CD4-positive, alpha-beta T cell (primary cell): ENCODE results near the gene ZDHHC3. TPM values are rescaled to one million over a fixed set of nuclear protein-coding genes. Genes with fewer than 3 reads are reported as not detected.

Experiments
- ATAC-seq: fragments of 200-7000 bp; cut with Tn5 transposase; one replicate; pipeline ENCODE4 v1.10.0; 2022; ENCODE audit warnings: mild to moderate bottlenecking; ENCODE audit not compliant: poor library complexity
- CTCF ChIA-PET: fragments of 350-600 bp; sonication (Branson Sonifier 250); formaldehyde crosslinking; loops from one replicate; lab custom pipeline; 2021; ENCODE audit warnings: antibody characterized with exemption, inconsistent platforms; lab: Charles Lee
- POLR2A ChIA-PET: fragments of 350-600 bp; sonication (Branson Sonifier 250); formaldehyde crosslinking; loops from one replicate; lab custom pipeline; 2021; ENCODE audit warnings: antibody characterized with exemption, inconsistent platforms; lab: Charles Lee
- DNase-seq, 14 experiments: peaks; one replicate each; pipeline ENCODE4 v3.0.0-alpha.2; 2013 to 2020; ENCODE audit warnings: mixed read lengths in 2 of 14
- H3K27ac ChIP-seq, 2 donors: one replicate each; pipeline versions ENCODE4 v1.5.1 to v1.7.0; 2013; ENCODE audit warnings: low read length in 2 of 2, low read depth in 1 of 2, mild to moderate bottlenecking in 1 of 2
- H3K27me3 ChIP-seq, 2 experiments: 1 replicate in 1 of 2; 2 replicates in 1 of 2; pipeline versions ENCODE4 v1.6.1 to v1.7.0; 2013; ENCODE audit warnings: low read length in 2 of 2, control low read depth in 1 of 2, mild to moderate bottlenecking in 1 of 2, moderate library complexity in 1 of 2; ENCODE audit not compliant: insufficient read depth in 2 of 2, control insufficient read depth in 1 of 2
- H3K36me3 ChIP-seq: one replicate; pipeline ENCODE4 v1.6.1; 2013; ENCODE audit warnings: low read length, control low read depth; ENCODE audit not compliant: insufficient read depth
- H3K4me1 ChIP-seq: one replicate; pipeline ENCODE4 v1.6.1; 2013; ENCODE audit warnings: low read length, control low read depth; ENCODE audit not compliant: insufficient read depth
- H3K4me3 ChIP-seq: one replicate; pipeline ENCODE4 v1.5.1; 2013; ENCODE audit warnings: mild to moderate bottlenecking, low read length, moderate library complexity
- H3K9me3 ChIP-seq, 2 experiments: 1 replicate in 1 of 2; 2 replicates in 1 of 2; pipeline versions ENCODE4 v1.6.1 to v1.7.0; 2013; ENCODE audit warnings: low read length in 2 of 2, mild to moderate bottlenecking in 2 of 2, control low read depth in 1 of 2, moderate library complexity in 1 of 2; ENCODE audit not compliant: control insufficient read depth in 1 of 2, insufficient read depth in 1 of 2
- H3K27ac Mint-ChIP-seq: one replicate; pipeline ENCODE4 v1.8.0; 2020; ENCODE audit warnings: mixed read lengths
- H3K27me3 Mint-ChIP-seq: one replicate; pipeline ENCODE4 v1.8.0; 2021; ENCODE audit warnings: mixed read lengths
- H3K36me3 Mint-ChIP-seq: one replicate; pipeline ENCODE4 v1.8.0; 2021; ENCODE audit warnings: low read depth, mixed read lengths
- H3K4me1 Mint-ChIP-seq: one replicate; pipeline ENCODE4 v1.8.0; 2021; ENCODE audit warnings: low read depth, mixed read lengths
- H3K4me3 Mint-ChIP-seq: one replicate; pipeline ENCODE4 v1.8.0; 2020; ENCODE audit warnings: mild to moderate bottlenecking, mixed read lengths
- H3K9me3 Mint-ChIP-seq: one replicate; pipeline ENCODE4 v1.8.0; 2020; ENCODE audit warnings: mixed read lengths
- intact Hi-C, 2 experiments: fragments of 100-400 bp; cut with DNase I in 1 of 2; cut with micrococcal nuclease in 1 of 2; formaldehyde crosslinking; loops; one replicate each; pipeline versions ENCODE4 v1.15.1 to v1.9.0; 2023 to 2025; cut with DNase I, micrococcal nuclease
- total RNA-seq, 174 experiments: library from RNA in 2 of 174; stranded (reverse) in 2 of 174; gene quantifications; one replicate each; pipeline ENCODE4 v1.2.3 and lab custom pipeline; 2021 to 2026
- TF ChIP-seq, protein P1 (sequence below): fragments of 200-600 bp; IDR thresholded peaks from one replicate; pipeline ENCODE4 v1.8.0; 2022; ENCODE audit warnings: antibody characterized with exemption, mild to moderate bottlenecking

Gene ZDHHC3
- total RNA-seq, 2 experiments from 2014 or later: 34.4 to 34.6 TPM

GRCh38 chr3:44906997-44907396, 69.0 kb downstream of the ZDHHC3 start:
- Histone ChIP-seq H3K4me3 (no peak overlapping the region), H3K27ac (no peak overlapping the region), H3K9me3 (peaks cover 0 to 12% of the 10 kb centered on the region in 2 experiments), H3K4me1 (no peaks in the 10 kb centered on the region), H3K36me3 (no peaks in the 10 kb centered on the region), H3K27me3 (peaks cover 8 to 11% of the 10 kb centered on the region in 2 experiments)
- intact Hi-C loops: no loop called here
- no peak for DNase-seq
- POLR2A ChIA-PET: no interaction called here
- no peaks in the 10 kb centered on the region for H3K4me1 Mint-ChIP-seq
- no peaks in the 10 kb centered on the region for H3K36me3 Mint-ChIP-seq
- H3K9me3 Mint-ChIP-seq: peaks cover 2% of the 10 kb centered on the region
- ATAC-seq: no peak
- TF ChIP-seq, protein P1, sequence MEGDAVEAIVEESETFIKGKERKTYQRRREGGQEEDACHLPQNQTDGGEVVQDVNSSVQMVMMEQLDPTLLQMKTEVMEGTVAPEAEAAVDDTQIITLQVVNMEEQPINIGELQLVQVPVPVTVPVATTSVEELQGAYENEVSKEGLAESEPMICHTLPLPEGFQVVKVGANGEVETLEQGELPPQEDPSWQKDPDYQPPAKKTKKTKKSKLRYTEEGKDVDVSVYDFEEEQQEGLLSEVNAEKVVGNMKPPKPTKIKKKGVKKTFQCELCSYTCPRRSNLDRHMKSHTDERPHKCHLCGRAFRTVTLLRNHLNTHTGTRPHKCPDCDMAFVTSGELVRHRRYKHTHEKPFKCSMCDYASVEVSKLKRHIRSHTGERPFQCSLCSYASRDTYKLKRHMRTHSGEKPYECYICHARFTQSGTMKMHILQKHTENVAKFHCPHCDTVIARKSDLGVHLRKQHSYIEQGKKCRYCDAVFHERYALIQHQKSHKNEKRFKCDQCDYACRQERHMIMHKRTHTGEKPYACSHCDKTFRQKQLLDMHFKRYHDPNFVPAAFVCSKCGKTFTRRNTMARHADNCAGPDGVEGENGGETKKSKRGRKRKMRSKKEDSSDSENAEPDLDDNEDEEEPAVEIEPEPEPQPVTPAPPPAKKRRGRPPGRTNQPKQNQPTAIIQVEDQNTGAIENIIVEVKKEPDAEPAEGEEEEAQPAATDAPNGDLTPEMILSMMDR: no peak
- CTCF ChIA-PET: no interaction called here
- no peak overlapping the region for H3K27ac Mint-ChIP-seq
- peaks cover 37% of the 10 kb centered on the region for H3K27me3 Mint-ChIP-seq
- H3K4me3 Mint-ChIP-seq: no peak overlapping the region

DNA sequence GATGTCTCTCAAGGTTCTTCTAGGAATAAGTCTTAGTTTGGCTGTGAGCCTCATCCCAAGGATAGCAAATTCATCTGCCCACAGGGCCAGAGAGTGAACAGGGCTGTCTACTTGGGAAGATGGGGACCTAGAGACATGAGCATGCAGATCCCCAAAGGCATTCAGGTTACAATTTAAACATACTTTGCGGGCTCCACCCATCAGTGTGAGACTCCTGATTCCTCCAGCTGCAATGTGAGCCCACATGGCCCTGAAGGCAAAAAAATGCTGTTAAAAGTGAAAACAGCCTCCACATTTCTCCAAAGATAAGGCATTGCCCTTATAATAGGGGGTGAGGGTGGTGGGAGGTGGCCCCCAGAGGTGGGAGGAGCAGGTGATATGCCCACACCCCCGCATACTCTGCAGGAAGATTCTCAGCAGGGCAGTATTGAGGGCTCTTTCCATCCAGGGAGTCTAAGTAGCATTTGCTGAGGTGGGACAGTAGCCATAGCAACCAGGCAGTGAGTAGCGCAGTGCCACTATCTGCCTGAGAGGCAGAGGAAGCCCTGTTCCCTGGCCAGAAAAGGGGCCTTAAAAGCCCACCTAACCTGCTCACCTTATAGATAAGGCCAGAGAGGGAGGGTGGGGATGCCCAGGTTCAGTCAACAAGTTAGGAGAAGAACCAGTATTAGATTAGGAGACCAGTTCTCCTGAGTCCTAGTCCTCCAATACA, 70.4 kb downstream of the ZDHHC3 start:
- peaks cover 0 to 12% of the 10 kb centered on the region in 2 experiments for H3K9me3 ChIP-seq
- H3K36me3 ChIP-seq: no peaks in the 10 kb centered on the region
- ChIA-PET CTCF (no interaction called here), POLR2A (no interaction called here)
- H3K4me1 Mint-ChIP-seq: no peaks in the 10 kb centered on the region
- no peak overlapping the region for H3K4me3 Mint-ChIP-seq
- intact Hi-C loops: no loop called here
- DNase-seq: no peak
- no peaks in the 10 kb centered on the region for H3K9me3 Mint-ChIP-seq
- no peak overlapping the region for H3K4me3 ChIP-seq
- H3K27ac ChIP-seq: no peak overlapping the region
- H3K4me1 ChIP-seq: no peaks in the 10 kb centered on the region
- H3K27ac Mint-ChIP-seq: no peak overlapping the region
- H3K36me3 Mint-ChIP-seq: no peaks in the 10 kb centered on the region
- ATAC-seq: no peak
- H3K27me3 Mint-ChIP-seq: peaks cover 29% of the 10 kb centered on the region
- TF ChIP-seq, protein P1: no peak
- peaks cover 10 to 11% of the 10 kb centered on the region in 2 experiments for H3K27me3 ChIP-seq

DNA sequence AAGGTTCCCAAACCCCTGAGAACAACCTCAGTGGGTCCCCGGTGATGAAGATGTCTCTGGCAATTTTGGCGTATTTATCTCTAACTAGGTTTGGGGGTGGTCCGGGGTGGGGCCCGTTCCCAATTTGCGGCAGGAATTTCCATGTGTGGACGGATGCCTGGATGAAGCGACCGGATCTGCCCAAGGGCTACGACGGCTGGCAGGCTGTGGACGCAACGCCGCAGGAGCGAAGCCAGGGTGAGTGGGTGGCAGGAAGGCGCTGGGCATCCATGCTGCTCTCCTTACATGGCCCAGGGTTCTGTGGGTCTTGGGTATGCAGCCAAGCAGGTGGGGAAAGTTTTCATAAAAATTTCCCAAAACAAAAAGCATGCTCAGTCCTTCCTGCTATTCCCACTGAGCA, 72.2 kb downstream of the ZDHHC3 start:
- H3K4me3 ChIP-seq: no peak overlapping the region
- H3K9me3 ChIP-seq: peaks cover 0 to 3% of the 10 kb centered on the region in 2 experiments
- H3K9me3 Mint-ChIP-seq: no peaks in the 10 kb centered on the region
- H3K36me3 Mint-ChIP-seq: no peaks in the 10 kb centered on the region
- H3K27ac Mint-ChIP-seq: no peak overlapping the region
- ATAC-seq (no peak), DNase-seq (no peak)
- intact Hi-C loops: no loop called here
- no peaks in the 10 kb centered on the region for H3K4me1 Mint-ChIP-seq
- ChIA-PET CTCF (no interaction called here), POLR2A (no interaction called here)
- H3K27me3 Mint-ChIP-seq: peaks cover 25% of the 10 kb centered on the region
- H3K4me1 ChIP-seq: no peaks in the 10 kb centered on the region
- TF ChIP-seq, protein P1: no peak
- peaks cover 0 to 3% of the 10 kb centered on the region in 2 experiments for H3K27me3 ChIP-seq
- no peak overlapping the region for H3K4me3 Mint-ChIP-seq
- H3K27ac ChIP-seq: no peak overlapping the region
- no peaks in the 10 kb centered on the region for H3K36me3 ChIP-seq
